Neural progenitor cell (in vitro differentiated cells): ENCODE data around the gene C16orf87. TPM values are rescaled to one million over a fixed set of nuclear protein-coding genes. Genes with fewer than 3 reads are reported as not detected.

Experiments used
- DNase-seq: peaks from one replicate; pipeline ENCODE4 v3.0.0-alpha.2; 2016; ENCODE audit warnings: low spot score
- H2AFZ ChIP-seq: fragments of 200-600 bp; sonication (generic); replicated peaks from 2 replicates; pipeline ENCODE4 v1.6.1; 2016; ENCODE audit warnings: antibody characterized with exemption
- H3F3A ChIP-seq: fragments of 200-600 bp; sonication (generic); 2 replicates; pipeline ENCODE4 v1.6.1; 2016; ENCODE audit warnings: antibody characterized with exemption, low read depth
- H3K27ac ChIP-seq: fragments of 200-600 bp; sonication (generic); 2 replicates; pipeline ENCODE4 v1.5.1; 2016; ENCODE audit warnings: mild to moderate bottlenecking
- H3K27me3 ChIP-seq: fragments of 200-600 bp; sonication (generic); 2 replicates; pipeline ENCODE4 v1.6.1; 2016; ENCODE audit warnings: mild to moderate bottlenecking, moderate library complexity
- H3K36me3 ChIP-seq: fragments of 200-600 bp; sonication (generic); 2 replicates; pipeline ENCODE4 v1.5.1; 2016
- H3K4me1 ChIP-seq: fragments of 200-600 bp; sonication (generic); 2 replicates; pipeline ENCODE4 v1.6.1; 2016; ENCODE audit warnings: mixed run types
- H3K4me2 ChIP-seq: fragments of 200-600 bp; sonication (generic); 2 replicates; pipeline ENCODE4 v1.6.1; 2016
- H3K4me3 ChIP-seq: fragments of 200-600 bp; sonication (generic); 2 replicates; pipeline ENCODE4 v1.5.1; 2016
- H3K79me2 ChIP-seq: fragments of 200-600 bp; sonication (generic); 2 replicates; pipeline ENCODE4 v1.6.1; 2016; ENCODE audit warnings: low read depth
- H3K9ac ChIP-seq: fragments of 200-600 bp; sonication (generic); 2 replicates; pipeline ENCODE4 v1.6.1; 2016
- H3K9me3 ChIP-seq: fragments of 200-600 bp; sonication (generic); 2 replicates; pipeline ENCODE4 v1.5.1; 2016; ENCODE audit warnings: low read depth
- H4K20me1 ChIP-seq: fragments of 200-600 bp; sonication (generic); 2 replicates; pipeline ENCODE4 v1.6.1; 2016; ENCODE audit warnings: low read depth
- H3K27ac Mint-ChIP-seq: 3 replicates; pipeline ENCODE4 v1.8.0; 2021; ENCODE audit warnings: mixed read lengths
- H3K27me3 Mint-ChIP-seq: 2 replicates; pipeline ENCODE4 v1.8.0; 2022; ENCODE audit warnings: low read depth, mild to moderate bottlenecking, inconsistent platforms, moderate library complexity, mixed read lengths; ENCODE audit not compliant: insufficient read depth
- H3K36me3 Mint-ChIP-seq: 3 replicates; pipeline ENCODE4 v1.8.0; 2021; ENCODE audit warnings: mixed read lengths
- H3K4me1 Mint-ChIP-seq: 3 replicates; pipeline ENCODE4 v1.8.0; 2021; ENCODE audit warnings: mixed read lengths
- H3K4me3 Mint-ChIP-seq: 3 replicates; pipeline ENCODE4 v1.8.0; 2021; ENCODE audit warnings: mild to moderate bottlenecking, moderate library complexity, mixed read lengths
- H3K9me3 Mint-ChIP-seq: 3 replicates; pipeline ENCODE4 v1.8.0; 2020; ENCODE audit warnings: mixed read lengths
- EZH2 ChIP-seq: fragments of 200-600 bp; sonication (generic); IDR thresholded peaks from 2 replicates; pipeline ENCODE4 v1.6.1; 2017; ENCODE audit warnings: antibody characterized with exemption, mild to moderate bottlenecking, moderate library complexity
- EZH2phosphoT487 ChIP-seq: fragments of 200-600 bp; sonication (generic); IDR thresholded peaks from 2 replicates; pipeline ENCODE4 v1.6.1; 2017; ENCODE audit warnings: antibody characterized with exemption
- total RNA-seq: library from RNA; depleted of rRNA; stranded (reverse); fragments of >200 nt; gene quantifications from 2 replicates; pipeline ENCODE4 v1.2.3, GENCODE V29; 2015; ENCODE audit warnings: low replicate concordance
- TF ChIP-seq, protein P1 (sequence below): fragments of 200-600 bp; sonication (generic); IDR thresholded peaks from 2 replicates; pipeline ENCODE4 v1.5.1; 2017; ENCODE audit warnings: antibody characterized with exemption, mild to moderate bottlenecking

C16orf87 gene
- total RNA-seq, 1 donor from 2014 or later, result 66.7 TPM

DNA sequence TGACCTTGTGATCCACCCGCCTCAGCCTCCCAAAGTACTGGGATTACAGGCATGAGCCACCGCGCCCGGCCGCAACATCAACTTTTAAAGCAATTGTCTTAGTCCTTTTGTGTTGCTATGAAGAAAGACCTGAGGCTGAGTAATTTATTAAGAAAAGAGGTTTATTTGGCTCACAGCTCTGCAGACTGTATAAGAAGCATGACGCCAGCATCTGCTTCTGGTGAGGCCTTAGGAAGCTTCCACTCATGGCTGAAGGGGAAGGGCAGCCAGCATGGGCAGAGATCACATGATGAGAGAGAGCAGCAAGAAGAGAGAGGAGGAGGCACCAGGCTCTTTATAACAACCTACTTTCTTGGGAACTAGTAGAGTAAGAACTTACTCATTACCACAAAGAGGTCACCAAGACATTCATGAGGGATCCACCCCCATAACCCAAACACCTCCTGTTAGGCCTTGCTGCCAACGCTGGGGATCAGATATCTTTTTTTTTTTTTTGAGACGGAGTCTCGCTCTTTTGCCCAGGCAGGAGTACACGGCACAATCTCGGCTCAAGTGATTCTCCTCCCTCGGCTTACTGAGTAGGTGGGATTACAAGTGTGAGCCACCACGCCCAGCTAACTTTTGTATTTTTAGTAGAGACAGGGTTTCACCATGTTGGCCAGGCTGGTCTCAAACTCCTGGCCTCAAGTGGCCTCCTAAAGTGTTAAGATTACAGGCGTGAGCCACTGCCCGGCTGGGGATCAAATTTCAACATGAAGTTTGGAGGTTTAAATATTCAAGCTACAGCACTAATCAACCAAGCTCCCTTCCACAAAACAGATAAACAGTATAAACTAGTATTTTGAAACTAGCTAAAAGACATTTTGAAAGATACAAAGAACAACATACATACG lies 31.8 kb upstream of the C16orf87 start:
- Histone ChIP-seq H3K36me3 (no peaks in the 10 kb centered on the region), H2AFZ (no peak overlapping the region), H3K27ac (no peak overlapping the region), H3K4me1 (no peaks in the 10 kb centered on the region), H3K27me3 (no peaks in the 10 kb centered on the region), H3K9me3 (no peaks in the 10 kb centered on the region), H4K20me1 (no peaks in the 10 kb centered on the region), H3K4me2 (no peak overlapping the region), H3K9ac (no peak overlapping the region), H3K79me2 (no peaks in the 10 kb centered on the region), H3K4me3 (no peak overlapping the region), H3F3A (no peaks in the 10 kb centered on the region)
- TF ChIP-seq, protein P1, sequence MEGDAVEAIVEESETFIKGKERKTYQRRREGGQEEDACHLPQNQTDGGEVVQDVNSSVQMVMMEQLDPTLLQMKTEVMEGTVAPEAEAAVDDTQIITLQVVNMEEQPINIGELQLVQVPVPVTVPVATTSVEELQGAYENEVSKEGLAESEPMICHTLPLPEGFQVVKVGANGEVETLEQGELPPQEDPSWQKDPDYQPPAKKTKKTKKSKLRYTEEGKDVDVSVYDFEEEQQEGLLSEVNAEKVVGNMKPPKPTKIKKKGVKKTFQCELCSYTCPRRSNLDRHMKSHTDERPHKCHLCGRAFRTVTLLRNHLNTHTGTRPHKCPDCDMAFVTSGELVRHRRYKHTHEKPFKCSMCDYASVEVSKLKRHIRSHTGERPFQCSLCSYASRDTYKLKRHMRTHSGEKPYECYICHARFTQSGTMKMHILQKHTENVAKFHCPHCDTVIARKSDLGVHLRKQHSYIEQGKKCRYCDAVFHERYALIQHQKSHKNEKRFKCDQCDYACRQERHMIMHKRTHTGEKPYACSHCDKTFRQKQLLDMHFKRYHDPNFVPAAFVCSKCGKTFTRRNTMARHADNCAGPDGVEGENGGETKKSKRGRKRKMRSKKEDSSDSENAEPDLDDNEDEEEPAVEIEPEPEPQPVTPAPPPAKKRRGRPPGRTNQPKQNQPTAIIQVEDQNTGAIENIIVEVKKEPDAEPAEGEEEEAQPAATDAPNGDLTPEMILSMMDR, result no peak
- no peak for TF ChIP-seq EZH2phosphoT487
- no peak for TF ChIP-seq EZH2
- Mint-ChIP-seq H3K27me3 (peaks cover 5% of the 10 kb centered on the region), H3K36me3 (no peaks in the 10 kb centered on the region), H3K4me1 (no peaks in the 10 kb centered on the region), H3K4me3 (no peak overlapping the region), H3K9me3 (peaks cover 4% of the 10 kb centered on the region), H3K27ac (no peak overlapping the region)
- no peak for DNase-seq

DNA sequence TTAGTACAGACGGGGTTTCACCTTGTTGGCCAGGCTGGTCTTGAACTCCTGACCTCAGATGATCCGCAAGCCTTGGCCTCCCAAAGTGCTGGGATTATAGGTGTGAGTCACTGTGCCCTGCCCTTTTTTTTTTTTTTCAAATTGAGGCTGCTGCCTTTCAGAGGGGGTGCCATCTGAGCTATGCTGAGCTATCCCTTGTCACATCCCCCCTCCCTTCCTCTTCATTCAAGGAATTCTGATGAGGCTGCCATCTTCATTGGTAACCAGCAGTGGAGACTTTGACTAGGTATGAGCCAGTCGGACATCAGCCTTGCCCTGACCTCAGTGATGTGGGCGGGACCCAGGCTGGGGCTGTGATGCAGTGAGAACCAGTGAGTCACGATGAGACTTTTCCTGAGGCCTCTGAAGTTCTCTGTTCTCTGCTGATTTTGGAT lies 28.8 kb upstream of the C16orf87 start:
- no peak overlapping the region for H3K4me3 Mint-ChIP-seq
- Histone ChIP-seq H3K27ac (no peak overlapping the region), H3F3A (no peaks in the 10 kb centered on the region), H3K36me3 (no peaks in the 10 kb centered on the region), H3K9me3 (no peaks in the 10 kb centered on the region), H3K4me1 (no peaks in the 10 kb centered on the region), H2AFZ (no peak overlapping the region), H3K79me2 (no peaks in the 10 kb centered on the region), H3K4me3 (no peak overlapping the region), H3K4me2 (no peak overlapping the region), H4K20me1 (no peaks in the 10 kb centered on the region), H3K9ac (no peak overlapping the region), H3K27me3 (no peaks in the 10 kb centered on the region)
- no peaks in the 10 kb centered on the region for H3K4me1 Mint-ChIP-seq
- no peak for TF ChIP-seq EZH2phosphoT487
- TF ChIP-seq, protein P1, result no peak
- TF ChIP-seq EZH2, result no peak
- DNase-seq, result no peak
- H3K36me3 Mint-ChIP-seq, result no peaks in the 10 kb centered on the region
- peaks cover 3% of the 10 kb centered on the region for H3K9me3 Mint-ChIP-seq
- peaks cover 2% of the 10 kb centered on the region for H3K27me3 Mint-ChIP-seq
- H3K27ac Mint-ChIP-seq, result no peak overlapping the region

DNA sequence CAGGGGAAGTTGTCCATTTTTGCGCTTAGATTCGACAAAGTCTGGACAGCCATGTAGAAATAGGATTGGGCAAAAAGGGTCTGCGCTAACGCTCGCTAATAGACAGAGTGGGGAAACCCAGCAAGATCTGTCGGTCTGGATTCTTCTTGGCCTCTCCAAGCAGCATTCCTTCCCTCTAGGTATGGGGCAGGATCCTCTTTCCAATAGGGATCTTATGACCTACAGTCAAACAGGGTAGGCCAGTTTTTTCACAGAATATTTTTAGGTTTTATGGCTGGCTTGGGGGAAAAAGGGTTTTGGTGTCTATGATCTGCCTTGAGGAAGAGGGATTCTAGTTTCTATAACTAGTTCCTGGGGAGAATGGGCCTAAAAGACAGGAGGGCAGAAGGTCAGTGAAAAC lies 27.2 kb upstream of the C16orf87 start:
- Histone ChIP-seq H3K9me3 (no peaks in the 10 kb centered on the region), H2AFZ (no peak overlapping the region), H3K4me3 (no peak overlapping the region), H3K27ac (no peak overlapping the region), H3K27me3 (no peaks in the 10 kb centered on the region), H3K9ac (no peak overlapping the region), H3K4me2 (no peak overlapping the region), H3F3A (peaks cover 3% of the 10 kb centered on the region), H3K79me2 (no peaks in the 10 kb centered on the region), H4K20me1 (no peaks in the 10 kb centered on the region), H3K36me3 (no peaks in the 10 kb centered on the region), H3K4me1 (peaks cover 4% of the 10 kb centered on the region)
- Mint-ChIP-seq H3K27ac (no peak overlapping the region), H3K4me3 (no peak overlapping the region), H3K27me3 (peaks cover 2% of the 10 kb centered on the region), H3K4me1 (peaks cover 8% of the 10 kb centered on the region), H3K9me3 (peaks cover 3% of the 10 kb centered on the region), H3K36me3 (no peaks in the 10 kb centered on the region)
- DNase-seq, result no peak
- TF ChIP-seq EZH2 (no peak), EZH2phosphoT487 (no peak)
- TF ChIP-seq, protein P1, result no peak
